ENCODE data around the gene CHN1.
A peak's percentile ranks its signal among the peaks of the same experiment; 100 is the strongest.

Gene CHN1

DNA sequence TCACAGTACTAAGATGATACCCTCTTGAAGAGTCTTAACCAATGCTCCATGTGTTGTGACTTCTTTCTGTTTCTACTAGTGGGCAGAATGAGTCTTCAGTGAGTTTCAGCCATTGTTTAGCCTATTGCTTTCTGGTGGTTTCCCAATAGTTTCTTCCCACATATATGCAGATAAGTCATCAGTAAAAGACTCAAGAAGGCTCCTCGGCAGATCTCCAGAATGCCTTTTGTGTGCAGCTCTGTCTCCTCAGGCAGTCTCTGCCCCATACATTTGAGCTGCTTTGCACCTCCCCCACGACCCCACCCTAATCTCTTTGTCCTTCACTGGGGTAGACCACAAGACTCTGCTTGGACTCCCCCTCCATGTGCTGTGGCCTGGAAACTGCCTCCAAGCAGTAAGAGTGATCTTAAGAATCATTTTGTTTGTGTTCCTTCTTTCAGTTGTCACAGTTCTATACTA, 169.4 kb downstream of the CHN1 start:
- peak overlapping the region; percentile 18 for H3K27ac ChIP-seq (ENCODE audit: low read length)
- no peak overlapping the region for H3K4me3 ChIP-seq (ENCODE audit: low read length)
- no peaks in the 10 kb centered on the region for H3K36me3 ChIP-seq (ENCODE audit: control insufficient read depth, low read depth, low read length)
- peaks cover 26% of the 10 kb centered on the region for H3K4me1 ChIP-seq (ENCODE audit: control insufficient read depth, low read depth, low read length)
- H3K9me3 ChIP-seq (ENCODE audit: control insufficient read depth, low read depth, low read length): no peaks in the 10 kb centered on the region
- no peak overlapping the region for H3K9ac ChIP-seq (ENCODE audit: low read length)
- H3K27me3 ChIP-seq (ENCODE audit: control insufficient read depth, insufficient read depth, low read length): no peaks in the 10 kb centered on the region

DNA sequence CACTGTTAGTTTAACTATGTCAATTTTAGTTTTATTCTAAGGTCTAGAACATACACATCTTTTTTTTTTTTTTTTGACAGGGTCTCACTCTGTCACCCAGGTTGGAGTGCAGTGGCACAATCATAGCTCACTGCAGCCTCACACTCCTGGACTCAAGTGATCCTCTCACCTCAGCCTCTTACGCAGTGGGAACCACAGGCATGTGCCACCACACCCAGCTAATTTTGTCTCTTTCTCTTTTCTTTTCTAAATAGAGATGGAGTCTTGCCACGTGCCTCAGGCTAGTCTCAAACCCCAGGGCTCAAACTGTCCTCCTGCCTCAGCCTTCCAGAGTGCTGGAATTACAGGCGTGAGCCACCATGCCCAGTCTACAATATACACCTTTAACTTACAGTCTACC, 171.4 kb downstream of the CHN1 start:
- Histone ChIP-seq H3K27me3 (ENCODE audit: control insufficient read depth, insufficient read depth, low read length) (no peaks in the 10 kb centered on the region), H3K9me3 (ENCODE audit: control insufficient read depth, low read depth, low read length) (no peaks in the 10 kb centered on the region), H3K4me1 (ENCODE audit: control insufficient read depth, low read depth, low read length) (peaks cover 26% of the 10 kb centered on the region), H3K36me3 (ENCODE audit: control insufficient read depth, low read depth, low read length) (no peaks in the 10 kb centered on the region), H3K27ac (ENCODE audit: low read length) (no peak overlapping the region), H3K4me3 (ENCODE audit: low read length) (no peak overlapping the region), H3K9ac (ENCODE audit: low read length) (no peak overlapping the region)

DNA sequence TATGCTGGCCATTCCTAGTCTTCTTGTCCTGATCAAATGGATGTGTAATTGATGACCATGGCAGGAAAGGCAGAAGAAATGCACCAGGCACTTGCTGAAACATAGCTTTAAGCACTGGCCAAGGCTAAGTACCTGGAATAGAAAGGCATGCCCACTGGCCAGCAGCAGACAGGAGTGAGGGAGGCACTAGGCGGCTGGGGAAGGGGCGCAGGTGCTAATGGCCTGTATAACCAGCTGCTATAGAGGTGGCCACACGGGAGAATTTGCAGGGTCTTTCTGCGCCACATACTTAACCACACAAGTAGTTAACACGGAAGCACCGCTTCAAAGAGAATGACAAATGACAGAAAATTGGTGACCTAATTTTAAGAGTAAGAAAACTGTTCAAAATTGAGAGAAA, 174.6 kb downstream of the CHN1 start:
- peaks cover 37% of the 10 kb centered on the region for H3K4me1 ChIP-seq (ENCODE audit: control insufficient read depth, low read depth, low read length)
- no peak overlapping the region for H3K27ac ChIP-seq (ENCODE audit: low read length)
- no peak overlapping the region for H3K4me3 ChIP-seq (ENCODE audit: low read length)
- H3K27me3 ChIP-seq (ENCODE audit: control insufficient read depth, insufficient read depth, low read length): no peaks in the 10 kb centered on the region
- H3K9ac ChIP-seq (ENCODE audit: low read length): no peak overlapping the region
- no peaks in the 10 kb centered on the region for H3K36me3 ChIP-seq (ENCODE audit: control insufficient read depth, low read depth, low read length)
- H3K9me3 ChIP-seq (ENCODE audit: control insufficient read depth, low read depth, low read length): no peaks in the 10 kb centered on the region

DNA sequence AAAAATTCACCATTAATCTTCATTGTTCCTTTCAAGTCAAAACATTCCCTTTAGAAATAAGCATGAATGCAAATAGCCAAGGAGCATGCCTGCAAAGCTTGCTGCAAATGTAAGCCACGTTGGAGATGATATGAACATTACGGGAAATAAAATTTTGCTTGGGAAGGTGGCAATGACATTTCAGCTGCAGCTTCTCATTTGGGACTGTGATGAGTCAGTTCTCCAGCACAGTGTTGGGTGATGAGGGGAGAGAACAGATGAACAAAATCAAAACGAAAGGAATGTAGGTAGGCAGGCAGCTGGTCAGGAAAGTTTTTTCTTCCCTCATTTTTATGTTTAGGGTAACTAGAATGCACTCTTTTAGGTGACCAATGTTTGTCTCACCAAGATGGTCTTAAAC, 175.6 kb downstream of the CHN1 start:
- Histone ChIP-seq H3K27ac (ENCODE audit: low read length) (no peak overlapping the region), H3K4me1 (ENCODE audit: control insufficient read depth, low read depth, low read length) (peaks cover 28% of the 10 kb centered on the region), H3K4me3 (ENCODE audit: low read length) (no peak overlapping the region), H3K27me3 (ENCODE audit: control insufficient read depth, insufficient read depth, low read length) (no peaks in the 10 kb centered on the region), H3K9me3 (ENCODE audit: control insufficient read depth, low read depth, low read length) (no peaks in the 10 kb centered on the region), H3K36me3 (ENCODE audit: control insufficient read depth, low read depth, low read length) (no peaks in the 10 kb centered on the region), H3K9ac (ENCODE audit: low read length) (no peak overlapping the region)

DNA sequence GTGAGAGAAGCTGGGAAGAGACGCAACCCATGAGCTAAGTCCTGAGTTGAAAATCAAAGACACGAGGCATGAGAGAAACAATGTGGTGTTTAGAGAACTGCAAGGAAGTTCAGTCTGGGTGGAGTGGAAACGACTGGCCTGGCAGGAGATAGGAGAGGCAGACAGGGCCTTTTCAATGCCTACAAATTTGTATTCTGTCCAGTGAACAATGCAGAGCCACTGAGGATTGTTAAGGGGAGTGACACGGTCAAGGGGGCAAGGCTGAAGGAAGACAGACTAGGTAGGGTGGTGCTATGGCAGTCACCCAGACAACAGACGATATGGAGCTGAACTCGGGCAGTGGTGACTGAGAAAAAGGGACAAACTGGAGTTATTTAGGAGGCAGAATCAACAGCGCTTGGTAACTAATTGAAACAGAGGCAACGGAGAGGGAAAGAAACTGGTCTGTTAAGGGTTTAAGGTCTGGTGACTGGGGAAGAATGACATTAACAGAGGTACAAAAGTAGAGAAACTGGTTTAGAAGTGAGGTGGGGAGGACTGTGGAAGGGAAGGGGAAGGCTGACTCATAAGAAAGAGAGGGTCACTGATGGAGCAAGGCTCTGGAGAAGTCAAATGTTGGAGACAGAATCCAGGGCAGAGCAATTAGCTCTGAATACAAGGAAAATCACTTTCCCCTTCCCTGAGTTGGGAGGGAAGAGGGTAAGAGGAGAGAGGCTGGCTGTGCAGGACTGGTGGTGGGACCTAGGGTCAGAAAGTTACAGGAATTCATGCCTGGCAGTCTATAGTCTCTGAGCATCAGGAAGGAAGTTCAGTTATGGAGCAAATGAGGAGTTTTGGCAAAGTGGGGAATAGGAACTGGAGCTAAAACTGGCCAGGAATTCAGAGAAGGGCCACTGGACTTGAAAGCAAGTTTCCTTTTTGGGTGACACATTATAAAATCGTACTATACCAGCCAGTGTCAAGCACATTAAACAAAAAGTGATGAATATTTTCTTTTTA, 177.5 kb downstream of the CHN1 start:
- no peaks in the 10 kb centered on the region for H3K27me3 ChIP-seq (ENCODE audit: control insufficient read depth, insufficient read depth, low read length)
- peak overlapping the region; percentile 36 for H3K27ac ChIP-seq (ENCODE audit: low read length)
- peaks cover 28% of the 10 kb centered on the region for H3K4me1 ChIP-seq (ENCODE audit: control insufficient read depth, low read depth, low read length)
- H3K9me3 ChIP-seq (ENCODE audit: control insufficient read depth, low read depth, low read length): no peaks in the 10 kb centered on the region
- peaks cover 2% of the 10 kb centered on the region for H3K36me3 ChIP-seq (ENCODE audit: control insufficient read depth, low read depth, low read length)
- no peak overlapping the region for H3K4me3 ChIP-seq (ENCODE audit: low read length)
- no peak overlapping the region for H3K9ac ChIP-seq (ENCODE audit: low read length)

DNA sequence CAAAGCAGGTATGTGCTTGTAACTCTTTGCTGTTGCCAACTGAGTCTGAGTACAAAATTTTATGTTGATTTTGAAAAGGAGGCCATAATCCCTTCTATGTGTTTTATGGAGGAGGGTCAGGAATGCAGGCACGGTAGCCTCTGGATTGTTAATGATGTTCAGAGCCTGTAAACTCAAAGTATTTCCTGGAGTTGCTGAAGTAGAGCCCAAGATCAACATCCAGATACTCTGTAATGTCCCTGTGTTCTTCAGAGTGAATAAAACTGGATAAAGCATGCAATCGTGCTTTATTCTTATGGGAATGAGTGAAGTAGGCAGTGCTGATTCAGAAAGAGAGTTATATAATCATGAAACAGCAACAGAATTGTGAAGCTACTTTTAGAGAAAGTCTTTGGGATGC, 179.1 kb downstream of the CHN1 start:
- H3K27ac ChIP-seq (ENCODE audit: low read length): peak overlapping the region; percentile 21
- H3K9me3 ChIP-seq (ENCODE audit: control insufficient read depth, low read depth, low read length): no peaks in the 10 kb centered on the region
- no peaks in the 10 kb centered on the region for H3K27me3 ChIP-seq (ENCODE audit: control insufficient read depth, insufficient read depth, low read length)
- peaks cover 19% of the 10 kb centered on the region for H3K36me3 ChIP-seq (ENCODE audit: control insufficient read depth, low read depth, low read length)
- no peak overlapping the region for H3K4me3 ChIP-seq (ENCODE audit: low read length)
- peaks cover 28% of the 10 kb centered on the region for H3K4me1 ChIP-seq (ENCODE audit: control insufficient read depth, low read depth, low read length)
- no peak overlapping the region for H3K9ac ChIP-seq (ENCODE audit: low read length)

DNA sequence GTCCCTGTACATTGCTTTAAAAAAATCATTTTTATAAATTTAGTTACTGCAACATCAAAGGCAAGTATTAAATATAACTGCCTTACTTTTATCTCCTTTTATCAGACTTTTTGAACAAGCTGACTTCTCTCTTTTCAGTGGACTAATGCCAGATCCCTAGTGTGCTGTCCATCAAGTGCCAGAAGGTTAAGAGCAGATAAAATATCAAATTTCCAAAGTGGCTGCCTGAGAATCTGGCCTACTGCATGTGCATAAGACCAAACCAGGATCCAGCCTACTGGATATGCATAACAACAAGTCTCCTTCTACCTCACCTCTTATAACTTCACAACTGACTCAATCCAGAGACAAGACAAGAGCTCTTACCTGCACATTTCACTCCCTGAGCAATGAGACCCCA, 181.1 kb downstream of the CHN1 start:
- peaks cover 28% of the 10 kb centered on the region for H3K4me1 ChIP-seq (ENCODE audit: control insufficient read depth, low read depth, low read length)
- peaks cover 20% of the 10 kb centered on the region for H3K36me3 ChIP-seq (ENCODE audit: control insufficient read depth, low read depth, low read length)
- no peaks in the 10 kb centered on the region for H3K9me3 ChIP-seq (ENCODE audit: control insufficient read depth, low read depth, low read length)
- H3K27me3 ChIP-seq (ENCODE audit: control insufficient read depth, insufficient read depth, low read length): no peaks in the 10 kb centered on the region
- no peak overlapping the region for H3K9ac ChIP-seq (ENCODE audit: low read length)
- no peak overlapping the region for H3K27ac ChIP-seq (ENCODE audit: low read length)
- no peak overlapping the region for H3K4me3 ChIP-seq (ENCODE audit: low read length)

DNA sequence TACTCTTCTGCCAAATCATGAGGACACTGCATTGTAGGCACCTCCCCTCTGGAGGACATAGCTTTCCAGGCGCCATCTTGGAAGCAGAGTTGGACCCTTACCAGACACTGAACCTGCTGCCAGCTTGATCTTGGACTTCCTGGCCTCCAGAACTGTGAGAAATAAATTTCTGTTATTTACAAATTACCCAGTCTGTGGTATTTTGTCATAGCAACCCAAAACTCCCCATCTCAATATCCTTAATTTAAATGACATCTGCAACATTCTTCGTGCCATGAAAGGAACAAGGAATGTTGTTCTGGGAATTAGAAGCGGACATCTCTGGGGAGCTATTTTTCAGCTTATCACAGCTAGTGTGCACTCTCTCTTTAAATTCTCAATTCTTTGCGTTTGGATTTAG, 183.6 kb downstream of the CHN1 start:
- no peak overlapping the region for H3K27ac ChIP-seq (ENCODE audit: low read length)
- no peaks in the 10 kb centered on the region for H3K9me3 ChIP-seq (ENCODE audit: control insufficient read depth, low read depth, low read length)
- peaks cover 20% of the 10 kb centered on the region for H3K36me3 ChIP-seq (ENCODE audit: control insufficient read depth, low read depth, low read length)
- peaks cover 10% of the 10 kb centered on the region for H3K4me1 ChIP-seq (ENCODE audit: control insufficient read depth, low read depth, low read length)
- no peak overlapping the region for H3K4me3 ChIP-seq (ENCODE audit: low read length)
- no peak overlapping the region for H3K9ac ChIP-seq (ENCODE audit: low read length)
- H3K27me3 ChIP-seq (ENCODE audit: control insufficient read depth, insufficient read depth, low read length): no peaks in the 10 kb centered on the region

DNA sequence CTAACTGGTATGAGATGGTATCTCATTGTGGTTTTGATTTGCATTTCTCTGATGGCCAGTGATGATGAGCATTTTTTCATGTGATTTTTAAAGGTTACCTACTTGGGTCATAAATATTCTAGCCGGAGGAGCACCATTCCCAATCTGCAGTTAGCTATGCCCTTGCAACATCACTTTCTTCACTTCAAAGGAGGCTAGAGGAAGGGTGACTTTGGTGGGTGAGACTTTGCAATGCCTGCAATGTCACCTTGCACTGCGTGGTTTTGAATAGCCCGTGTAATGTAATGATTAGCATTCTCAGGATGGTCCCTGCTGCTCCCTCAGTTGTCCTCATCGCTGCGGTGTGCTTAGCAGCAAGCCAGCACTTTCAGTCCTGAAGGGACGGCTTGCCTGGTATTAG, 184.8 kb downstream of the CHN1 start:
- Histone ChIP-seq H3K4me3 (ENCODE audit: low read length) (no peak overlapping the region), H3K9ac (ENCODE audit: low read length) (no peak overlapping the region), H3K4me1 (ENCODE audit: control insufficient read depth, low read depth, low read length) (no peaks in the 10 kb centered on the region), H3K27ac (ENCODE audit: low read length) (no peak overlapping the region), H3K9me3 (ENCODE audit: control insufficient read depth, low read depth, low read length) (no peaks in the 10 kb centered on the region), H3K27me3 (ENCODE audit: control insufficient read depth, insufficient read depth, low read length) (no peaks in the 10 kb centered on the region), H3K36me3 (ENCODE audit: control insufficient read depth, low read depth, low read length) (peaks cover 20% of the 10 kb centered on the region)

DNA sequence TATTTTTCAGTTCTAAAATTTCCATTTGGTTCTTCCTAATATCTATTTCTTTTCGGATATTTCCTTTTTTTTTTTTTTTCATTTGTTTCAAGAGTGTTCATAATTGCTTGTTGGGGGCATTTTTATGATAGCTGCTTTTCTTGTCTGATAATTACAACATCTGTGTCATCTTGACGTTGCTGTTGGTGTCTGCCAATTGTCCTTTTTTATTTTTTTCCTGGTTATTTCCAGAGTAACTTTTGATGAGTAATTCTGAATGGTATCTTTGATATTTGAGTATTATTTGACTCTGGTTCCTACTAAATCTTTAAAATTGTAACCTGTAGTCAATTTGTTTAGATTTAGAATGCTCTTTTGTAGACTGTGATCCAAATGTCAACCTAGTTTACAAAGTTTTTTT, 189.7 kb downstream of the CHN1 start:
- no peaks in the 10 kb centered on the region for H3K4me1 ChIP-seq (ENCODE audit: control insufficient read depth, low read depth, low read length)
- no peak overlapping the region for H3K27ac ChIP-seq (ENCODE audit: low read length)
- no peaks in the 10 kb centered on the region for H3K9me3 ChIP-seq (ENCODE audit: control insufficient read depth, low read depth, low read length)
- no peak overlapping the region for H3K4me3 ChIP-seq (ENCODE audit: low read length)
- no peak overlapping the region for H3K9ac ChIP-seq (ENCODE audit: low read length)
- H3K36me3 ChIP-seq (ENCODE audit: control insufficient read depth, low read depth, low read length): peaks cover 19% of the 10 kb centered on the region
- no peaks in the 10 kb centered on the region for H3K27me3 ChIP-seq (ENCODE audit: control insufficient read depth, insufficient read depth, low read length)

DNA sequence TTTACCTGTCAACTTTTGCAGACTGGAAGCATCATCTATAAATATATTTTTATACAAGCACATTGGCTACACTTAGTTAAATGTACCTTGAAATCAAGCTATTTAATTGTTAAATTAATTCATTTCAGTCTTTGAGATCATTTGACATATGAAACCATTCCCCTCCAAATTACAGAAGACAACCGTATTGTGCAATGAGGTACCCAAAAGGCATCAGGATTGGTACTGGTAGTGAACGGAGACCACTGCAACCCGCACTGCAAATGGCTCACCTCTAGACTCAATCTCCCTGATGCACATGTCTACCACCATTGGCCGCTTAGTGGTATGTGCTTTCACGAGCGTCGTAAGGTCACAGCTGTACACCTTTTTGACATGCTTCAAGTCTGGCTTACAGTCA, 193.1 kb downstream of the CHN1 start:
- Histone ChIP-seq H3K27me3 (ENCODE audit: control insufficient read depth, insufficient read depth, low read length) (no peaks in the 10 kb centered on the region), H3K27ac (ENCODE audit: low read length) (no peak overlapping the region), H3K4me1 (ENCODE audit: control insufficient read depth, low read depth, low read length) (no peaks in the 10 kb centered on the region), H3K36me3 (ENCODE audit: control insufficient read depth, low read depth, low read length) (peaks cover 43% of the 10 kb centered on the region), H3K4me3 (ENCODE audit: low read length) (no peak overlapping the region), H3K9me3 (ENCODE audit: control insufficient read depth, low read depth, low read length) (no peaks in the 10 kb centered on the region), H3K9ac (ENCODE audit: low read length) (no peak overlapping the region)

DNA sequence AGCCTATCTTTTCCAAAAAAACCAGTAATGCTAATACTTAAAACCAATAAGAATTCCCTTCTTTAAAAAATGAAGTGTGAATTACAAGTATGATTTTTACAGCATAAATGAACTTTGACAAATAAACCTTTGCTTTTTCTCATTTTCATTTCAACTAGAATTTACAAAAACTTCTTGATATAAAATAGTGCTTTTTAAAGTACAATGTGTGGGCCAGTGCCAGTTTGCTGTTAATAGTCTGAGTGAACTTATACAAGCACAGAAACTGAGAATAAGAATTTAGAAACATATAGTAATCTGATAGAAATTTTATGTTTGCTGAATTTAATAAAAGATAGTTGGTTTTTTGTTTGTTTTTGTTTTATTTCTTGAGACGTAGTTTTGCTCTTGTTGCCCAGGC, 197.2 kb downstream of the CHN1 start:
- Histone ChIP-seq H3K4me3 (ENCODE audit: low read length) (no peak overlapping the region), H3K4me1 (ENCODE audit: control insufficient read depth, low read depth, low read length) (no peaks in the 10 kb centered on the region), H3K27me3 (ENCODE audit: control insufficient read depth, insufficient read depth, low read length) (no peaks in the 10 kb centered on the region), H3K9me3 (ENCODE audit: control insufficient read depth, low read depth, low read length) (no peaks in the 10 kb centered on the region), H3K27ac (ENCODE audit: low read length) (no peak overlapping the region), H3K9ac (ENCODE audit: low read length) (no peak overlapping the region), H3K36me3 (ENCODE audit: control insufficient read depth, low read depth, low read length) (peaks cover 55% of the 10 kb centered on the region)

Data from iPS-18a (cell line).